SKM-1 (cell line): ENCODE results near the gene RIT2.

Experiments
- DNase-seq: peaks from one replicate; lab custom pipeline; 2025; ENCODE audit not compliant: unreplicated experiment; lab: John Stamatoyannopoulos, UW

Gene RIT2

GRCh38 chr18:43013486-43013885 is 102.0 kb downstream of the RIT2 start:
- DNase-seq = no peak

- DNase-seq = no peak
Observed at GRCh38 chr18:43012951-43013350, 102.5 kb downstream of the RIT2 start.

GRCh38 chr18:43010611-43011010 is 104.9 kb downstream of the RIT2 start:
- DNase-seq = no peak

- DNase-seq = no peak
Observed at GRCh38 chr18:43009674-43010073, 105.8 kb downstream of the RIT2 start.

GRCh38 chr18:43007365-43007764 is 108.1 kb downstream of the RIT2 start:
- DNase-seq = no peak

GRCh38 chr18:43004421-43004820 is 111.1 kb downstream of the RIT2 start:
- no peak for DNase-seq

- no peak for DNase-seq
Observed at GRCh38 chr18:43001821-43002220, 113.7 kb downstream of the RIT2 start.

GRCh38 chr18:42996824-42997223 is 118.7 kb downstream of the RIT2 start:
- DNase-seq = no peak

- DNase-seq = no peak
Observed at GRCh38 chr18:42980426-42980825, 135.1 kb downstream of the RIT2 start.

- DNase-seq = no peak
Observed at GRCh38 chr18:42977982-42978637, 137.4 kb downstream of the RIT2 start.

- DNase-seq = no peak
Observed at GRCh38 chr18:42976869-42977590, 138.5 kb downstream of the RIT2 start.

GRCh38 chr18:42969366-42969765 is 146.1 kb downstream of the RIT2 start:
- no peak for DNase-seq

GRCh38 chr18:42961298-42961697 is 154.2 kb downstream of the RIT2 start:
- DNase-seq = no peak

- no peak for DNase-seq
Observed at GRCh38 chr18:42959528-42959927, 156.0 kb downstream of the RIT2 start.

- DNase-seq = no peak
Observed at GRCh38 chr18:42958353-42958752, 157.1 kb downstream of the RIT2 start.

GRCh38 chr18:42956287-42956686 is 159.2 kb downstream of the RIT2 start:
- DNase-seq = no peak

- no peak for DNase-seq
Observed at GRCh38 chr18:42954887-42955286, 160.6 kb downstream of the RIT2 start.

GRCh38 chr18:42953306-42953705 is 162.2 kb downstream of the RIT2 start:
- DNase-seq = no peak

GRCh38 chr18:42950732-42951131 is 164.8 kb downstream of the RIT2 start:
- DNase-seq = no peak

- no peak for DNase-seq
Observed at GRCh38 chr18:42948831-42949230, 166.7 kb downstream of the RIT2 start.

- DNase-seq = no peak
Observed at GRCh38 chr18:42941860-42942259, 173.6 kb downstream of the RIT2 start.

- no peak for DNase-seq
Observed at GRCh38 chr18:42941021-42941420, 174.5 kb downstream of the RIT2 start.

- no peak for DNase-seq
Observed at GRCh38 chr18:42937436-42937835, 178.0 kb downstream of the RIT2 start.
